ENCODE measurements around the gene CEP135.

DNA sequence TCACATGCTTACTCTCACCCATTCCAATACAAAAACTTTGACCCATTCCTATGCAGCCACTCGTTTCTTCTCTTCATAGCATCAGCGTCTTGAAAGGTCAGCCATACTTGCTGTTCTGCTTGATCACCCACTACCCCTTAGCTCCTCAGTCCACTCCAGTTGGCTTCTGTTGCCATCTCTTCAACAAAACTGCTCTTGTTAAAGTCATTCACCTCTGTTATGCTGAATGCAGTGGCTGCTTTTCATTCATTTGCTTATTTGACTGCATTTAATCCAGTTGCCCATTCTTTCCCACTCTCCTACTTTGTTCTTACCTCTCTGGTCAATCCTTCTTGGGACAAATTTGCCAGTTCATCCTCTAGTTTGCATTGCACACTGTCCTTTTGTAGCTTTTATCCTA, 24.9 kb downstream of the CEP135 start:
- TF ChIP-seq, protein P1, sequence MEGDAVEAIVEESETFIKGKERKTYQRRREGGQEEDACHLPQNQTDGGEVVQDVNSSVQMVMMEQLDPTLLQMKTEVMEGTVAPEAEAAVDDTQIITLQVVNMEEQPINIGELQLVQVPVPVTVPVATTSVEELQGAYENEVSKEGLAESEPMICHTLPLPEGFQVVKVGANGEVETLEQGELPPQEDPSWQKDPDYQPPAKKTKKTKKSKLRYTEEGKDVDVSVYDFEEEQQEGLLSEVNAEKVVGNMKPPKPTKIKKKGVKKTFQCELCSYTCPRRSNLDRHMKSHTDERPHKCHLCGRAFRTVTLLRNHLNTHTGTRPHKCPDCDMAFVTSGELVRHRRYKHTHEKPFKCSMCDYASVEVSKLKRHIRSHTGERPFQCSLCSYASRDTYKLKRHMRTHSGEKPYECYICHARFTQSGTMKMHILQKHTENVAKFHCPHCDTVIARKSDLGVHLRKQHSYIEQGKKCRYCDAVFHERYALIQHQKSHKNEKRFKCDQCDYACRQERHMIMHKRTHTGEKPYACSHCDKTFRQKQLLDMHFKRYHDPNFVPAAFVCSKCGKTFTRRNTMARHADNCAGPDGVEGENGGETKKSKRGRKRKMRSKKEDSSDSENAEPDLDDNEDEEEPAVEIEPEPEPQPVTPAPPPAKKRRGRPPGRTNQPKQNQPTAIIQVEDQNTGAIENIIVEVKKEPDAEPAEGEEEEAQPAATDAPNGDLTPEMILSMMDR (IDR thresholded peaks at IDR 0.05), result no peak
- no peak for TF ChIP-seq POLR2A (IDR thresholded peaks at IDR 0.05)
